Activated CD4-positive, alpha-beta T cell treated with anti-CD3 and anti-CD28 coated beads, Interleukin-10, Interleukin-2, amounts not matched to agents 100 ng/mL and 50 ng/mL, durations not matched to agents 16 hours and 8 hours (primary cell): ENCODE data around the gene KAZALD1.
A peak's percentile ranks its signal among the peaks of the same experiment; 100 is the strongest.

ENCODE experiments used
- DNase-seq: peaks from one replicate; pipeline ENCODE4 v3.0.0-alpha.2; 2020

KAZALD1 gene

DNA sequence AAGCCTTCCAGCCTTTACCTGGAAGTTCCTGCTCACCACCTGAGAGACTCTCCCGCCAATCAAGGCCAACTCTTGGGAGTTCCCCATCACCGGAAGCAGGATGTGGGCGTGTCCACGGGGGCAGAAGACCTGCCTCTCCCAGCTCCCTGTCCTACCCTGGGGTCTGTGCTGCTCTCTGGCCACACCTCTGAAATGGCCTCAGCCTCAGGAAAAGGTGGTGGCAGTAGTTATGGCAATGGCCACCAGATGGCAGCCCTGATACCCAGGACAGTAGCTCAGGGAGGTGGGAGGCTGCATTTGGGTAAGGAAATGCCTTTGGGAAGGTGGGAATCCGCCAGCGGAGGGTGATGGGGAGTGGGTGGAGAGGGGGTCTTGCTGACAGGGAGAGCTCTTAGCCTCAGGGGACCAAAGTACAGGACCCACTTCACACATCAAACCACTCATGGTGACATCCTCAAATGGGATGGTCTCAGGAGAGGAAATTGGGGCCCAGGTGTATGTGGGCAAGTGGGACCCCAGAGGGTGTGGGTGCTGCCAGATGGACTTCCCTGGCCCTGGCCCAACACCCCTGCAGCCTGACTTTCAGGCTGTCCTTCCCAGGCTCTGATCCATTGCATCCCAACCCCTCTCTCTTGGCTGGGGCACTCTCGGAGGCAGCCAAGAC is 33.9 kb downstream of the KAZALD1 start:
- peak; percentile 83 for DNase-seq

DNA sequence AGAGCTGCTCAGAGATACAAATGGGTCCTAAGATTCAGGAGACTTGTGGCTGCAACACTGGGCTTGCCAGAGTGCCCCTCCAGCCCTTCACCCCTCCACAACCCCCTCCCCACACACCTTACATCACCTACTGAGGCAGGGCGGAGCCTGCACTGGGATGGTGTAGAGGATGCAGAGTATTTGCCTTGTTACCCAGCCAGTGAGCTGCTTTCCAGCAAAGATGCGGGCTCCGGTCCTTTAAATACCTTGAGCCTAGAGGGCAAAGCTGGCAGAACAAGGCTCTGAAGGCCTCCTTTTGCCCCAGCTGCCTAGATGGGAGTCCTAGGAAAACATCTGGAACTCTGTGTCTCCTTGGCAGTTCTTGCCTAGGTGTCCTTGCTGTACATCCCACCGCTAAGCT is 34.6 kb downstream of the KAZALD1 start:
- DNase-seq: no peak

DNA sequence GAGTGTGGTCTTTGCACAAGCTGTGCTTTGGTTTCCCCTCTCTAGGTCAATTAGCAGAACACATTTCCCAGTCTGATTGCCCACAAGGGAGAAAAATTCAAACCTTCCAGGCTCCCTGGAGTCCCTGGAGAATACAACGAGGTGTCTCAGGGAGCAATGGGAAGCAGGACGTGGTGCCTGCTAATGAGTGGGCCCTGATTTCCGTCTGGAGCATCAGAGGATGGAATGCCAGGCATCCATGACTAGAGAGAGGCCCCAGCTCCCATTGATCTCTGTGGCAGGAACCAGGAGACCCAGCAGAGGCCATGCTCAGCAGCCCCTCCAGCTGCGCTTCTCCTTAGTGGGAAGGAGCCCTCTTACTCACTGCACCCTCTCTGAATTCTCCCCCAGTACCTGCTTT is 36.1 kb downstream of the KAZALD1 start:
- no peak for DNase-seq

DNA sequence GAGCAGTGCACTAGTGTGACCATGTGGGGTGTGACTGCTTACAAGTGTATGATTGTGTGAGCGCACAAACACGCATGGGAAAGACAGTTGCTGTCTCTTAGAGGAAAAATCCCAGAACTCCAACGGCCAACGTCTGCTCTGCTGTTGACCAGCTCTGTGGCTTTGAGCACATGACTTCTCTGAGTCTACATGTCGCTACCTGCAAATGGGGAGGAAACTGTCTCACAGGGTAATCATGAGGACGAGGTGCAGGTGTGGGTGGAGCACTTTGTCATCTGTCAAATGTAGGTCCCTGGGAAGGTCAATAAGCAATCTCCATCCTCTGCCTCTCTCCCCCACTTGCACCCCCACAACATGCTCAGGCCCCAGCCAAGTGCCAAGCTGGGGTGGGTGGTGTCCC is 38.1 kb downstream of the KAZALD1 start:
- DNase-seq: no peak

DNA sequence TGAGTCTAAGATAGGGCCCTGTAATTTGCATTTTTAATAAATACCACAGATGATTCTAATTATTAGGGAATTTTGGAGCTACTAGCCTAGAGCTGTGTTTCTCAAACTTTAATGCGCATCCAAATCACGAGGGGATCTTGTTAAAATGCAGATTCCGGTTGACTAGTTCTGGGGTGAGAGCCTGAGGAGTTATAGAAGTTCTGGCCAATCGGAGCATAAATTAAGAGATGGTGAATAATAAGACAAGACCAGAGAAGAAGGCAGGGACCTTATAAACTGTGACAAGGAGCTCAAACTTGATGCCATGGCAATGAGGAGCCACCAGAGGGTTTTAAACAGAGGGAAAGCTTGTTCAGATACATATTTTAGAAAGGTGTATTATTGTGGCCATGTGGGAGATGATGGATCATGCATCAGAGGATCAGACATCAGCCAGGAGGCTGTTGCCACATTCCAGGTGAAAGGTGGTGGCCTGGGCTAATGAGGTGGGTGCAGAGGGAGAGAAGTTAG is 39.6 kb downstream of the KAZALD1 start:
- DNase-seq: no peak

DNA sequence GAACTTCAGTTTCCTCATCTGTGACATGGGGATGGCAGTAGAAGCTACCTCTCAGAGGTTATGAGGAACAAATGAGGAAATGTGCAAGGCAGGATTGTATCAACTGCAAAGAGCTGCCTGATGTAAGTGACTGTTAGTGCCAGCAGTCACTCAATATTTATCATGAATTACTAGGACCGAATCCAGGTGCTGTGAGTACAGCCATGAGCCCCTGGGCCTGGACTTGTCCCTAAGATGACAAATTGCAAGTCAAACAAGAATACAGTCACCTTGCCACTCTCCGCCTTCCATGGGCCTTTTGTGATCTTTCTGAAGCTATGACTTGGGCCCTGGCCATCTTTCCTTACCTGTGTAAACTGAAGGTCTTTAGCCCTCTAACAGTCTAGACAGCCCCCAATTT is 41.6 kb downstream of the KAZALD1 start:
- DNase-seq: no peak

DNA sequence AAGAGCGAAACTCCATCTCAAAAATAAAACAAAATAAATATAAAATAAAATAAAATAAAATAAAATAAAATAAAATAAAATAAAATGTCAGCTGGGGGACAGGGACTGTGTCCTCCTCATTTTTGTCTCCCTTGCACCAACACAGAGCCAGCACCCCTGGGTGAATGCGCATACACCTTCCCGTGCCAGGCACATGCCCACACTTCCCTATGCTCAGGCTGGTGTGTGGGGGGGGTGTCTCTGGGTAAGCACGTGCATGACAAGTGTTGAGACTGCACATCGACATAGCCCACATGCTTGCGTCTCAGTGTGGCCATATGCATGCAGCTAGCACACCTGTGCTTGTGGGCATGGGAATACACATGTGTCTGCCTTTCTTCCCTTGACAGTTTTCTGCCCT is 44.6 kb downstream of the KAZALD1 start:
- DNase-seq: no peak

DNA sequence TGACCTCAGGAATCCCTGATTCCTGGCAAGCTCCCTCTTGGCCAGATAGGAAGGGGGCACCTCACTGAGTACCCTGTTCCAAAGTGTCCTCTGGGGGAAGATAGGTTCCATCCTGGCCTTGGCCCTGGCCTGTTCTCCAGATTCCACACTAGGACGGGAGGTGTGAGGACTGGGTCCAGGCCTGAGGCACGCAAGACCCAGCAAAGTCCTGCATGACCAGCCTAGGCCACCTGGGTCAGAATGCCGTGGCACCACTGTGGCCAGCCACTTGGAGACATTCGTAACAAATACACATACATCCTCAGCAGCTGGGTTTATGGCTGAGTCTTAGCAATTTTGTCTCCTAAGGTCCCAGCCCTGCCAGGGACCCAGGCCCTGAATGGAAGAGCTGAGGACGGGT is 46.0 kb downstream of the KAZALD1 start:
- no peak for DNase-seq

DNA sequence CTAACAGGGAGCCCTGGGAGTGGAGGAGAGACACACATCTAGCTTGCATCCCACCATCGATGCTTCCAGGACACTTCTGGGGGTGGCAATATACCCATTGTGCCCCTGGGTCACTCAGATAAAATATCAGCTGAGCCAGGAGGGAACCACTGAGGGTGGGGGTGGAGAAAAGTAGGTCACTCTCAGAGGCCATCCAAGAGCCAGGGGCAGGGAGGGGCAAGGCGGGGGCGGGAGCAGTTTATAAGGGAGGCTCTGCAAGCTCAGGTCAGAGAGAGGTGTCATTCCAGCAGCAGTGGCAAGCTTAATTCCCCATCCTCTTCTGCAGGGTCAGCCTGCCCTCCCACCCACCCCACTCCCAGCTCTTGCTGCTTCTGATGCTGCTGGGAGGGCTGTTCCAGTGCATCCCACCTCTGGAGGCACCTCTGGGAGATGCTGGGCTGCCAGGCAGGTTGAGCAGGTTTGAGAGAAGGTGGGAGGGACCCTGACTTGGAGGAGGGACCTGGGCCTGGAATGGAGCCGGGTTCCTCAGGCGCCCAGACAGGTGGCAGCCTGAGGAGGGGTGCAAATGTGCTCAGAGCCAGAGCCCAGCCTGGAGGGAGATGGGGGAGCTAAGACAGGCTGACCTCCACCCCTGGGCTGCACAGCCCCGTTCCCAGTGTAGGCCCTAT is 49.2 kb downstream of the KAZALD1 start:
- no peak for DNase-seq

DNA sequence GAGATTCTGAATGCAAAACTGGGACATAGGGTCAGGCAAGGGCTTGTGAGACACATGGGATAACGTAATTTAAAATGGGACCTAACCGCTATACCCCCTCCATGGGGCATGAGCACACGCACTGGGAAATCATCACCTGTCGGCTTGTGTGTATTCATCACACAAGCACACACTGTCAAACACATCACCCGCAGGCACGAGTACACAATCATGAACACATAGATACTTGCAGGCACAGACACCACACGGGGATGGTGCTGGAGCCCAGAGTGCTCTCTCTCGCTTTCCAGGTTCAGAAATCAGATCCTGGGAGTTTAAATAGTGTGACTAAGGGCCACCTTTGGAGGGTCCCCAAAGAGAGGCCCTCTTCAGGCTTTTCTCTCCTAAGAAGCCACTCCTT is 49.8 kb downstream of the KAZALD1 start:
- DNase-seq: no peak

DNA sequence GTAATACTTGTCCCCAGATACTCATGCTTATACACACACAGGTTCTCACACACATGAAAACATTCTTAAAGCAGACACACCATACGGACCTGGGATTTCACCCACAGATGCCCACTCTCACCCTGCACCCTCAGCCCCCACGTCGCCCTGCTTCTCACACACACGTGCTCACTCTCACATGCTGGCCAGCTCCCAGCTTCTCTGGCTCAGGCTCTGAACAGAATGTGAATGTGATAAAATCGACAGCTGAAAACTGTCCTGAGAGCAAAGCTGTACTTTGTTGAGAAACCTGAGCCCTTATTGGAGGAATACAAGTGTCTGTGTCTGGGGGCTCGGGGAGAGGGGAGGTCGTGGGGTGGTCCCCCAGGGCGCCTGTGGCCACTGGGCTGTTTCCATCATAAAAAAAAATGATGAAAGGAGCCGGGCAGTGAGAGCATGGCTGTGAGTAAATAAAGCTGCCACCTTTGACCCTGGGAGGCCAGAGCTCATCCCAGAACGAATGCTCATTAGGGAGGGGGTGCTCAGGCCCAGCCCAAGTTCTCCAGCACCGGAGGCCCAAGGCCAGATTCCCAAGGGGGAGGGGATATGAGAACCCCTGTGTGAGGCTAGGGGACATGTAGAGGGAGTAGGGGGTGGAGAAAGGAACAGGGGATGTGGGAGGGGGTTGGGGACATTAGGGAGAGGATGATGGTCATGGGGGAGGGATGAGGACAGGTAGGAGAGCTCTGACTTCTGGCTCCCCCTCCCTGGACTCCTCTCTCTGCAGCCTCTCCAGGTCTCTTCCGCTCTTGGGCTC is 51.2 kb downstream of the KAZALD1 start:
- no peak for DNase-seq

DNA sequence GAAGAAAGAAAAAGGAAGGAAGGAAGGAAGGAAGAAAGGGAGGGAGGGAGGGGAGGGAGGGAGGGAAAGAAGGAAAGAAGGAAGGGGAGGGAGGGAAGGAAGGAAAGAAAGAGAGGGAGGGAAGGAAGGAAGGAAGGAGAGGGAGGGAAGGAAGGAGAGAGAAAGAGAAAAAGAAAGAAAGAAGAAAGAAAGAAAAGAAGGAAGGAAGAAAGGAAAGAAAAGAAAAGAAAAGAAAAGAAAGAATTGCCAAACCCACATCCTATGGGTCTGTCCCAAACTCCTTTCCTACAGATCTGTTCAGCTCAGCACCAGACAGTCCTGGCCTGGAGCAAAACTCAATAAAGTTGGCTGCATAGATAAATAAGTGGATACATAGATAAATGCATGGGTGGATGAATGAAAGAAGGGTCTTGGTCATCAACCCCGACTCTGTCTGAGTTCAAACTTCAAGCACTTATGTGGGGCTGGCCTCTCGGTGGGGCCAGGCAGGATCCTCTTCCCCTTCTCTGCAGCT is 52.2 kb downstream of the KAZALD1 start:
- no peak for DNase-seq

DNA sequence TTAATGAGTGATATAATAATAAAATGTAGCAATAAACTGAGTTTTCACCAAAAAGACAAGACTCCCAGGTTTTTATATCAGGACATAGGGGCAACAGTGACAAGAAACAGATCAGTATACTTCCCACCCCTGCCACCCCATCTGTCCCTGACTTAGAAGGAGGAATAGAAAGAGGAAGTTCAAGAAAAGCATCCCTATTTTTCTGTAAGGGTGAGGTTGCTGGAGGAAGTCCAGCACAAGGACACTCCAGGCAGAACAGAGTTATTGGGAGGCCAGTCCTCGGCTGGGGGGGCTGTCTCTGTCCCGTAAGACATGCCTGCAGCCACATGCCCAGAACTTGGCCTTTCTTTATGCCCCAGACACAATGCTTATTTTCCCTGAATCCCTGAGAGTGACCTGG is 52.9 kb downstream of the KAZALD1 start:
- no peak for DNase-seq
